ENCODE measurements around the gene FRMPD1. TPM values are rescaled to one million over a fixed set of nuclear protein-coding genes. Genes with fewer than 3 reads are reported as not detected.

The FRMPD1 gene
- total and polyA plus RNA-seq, 8 donors = 0.16 to 1.5 (median 0.53) TPM

DNA sequence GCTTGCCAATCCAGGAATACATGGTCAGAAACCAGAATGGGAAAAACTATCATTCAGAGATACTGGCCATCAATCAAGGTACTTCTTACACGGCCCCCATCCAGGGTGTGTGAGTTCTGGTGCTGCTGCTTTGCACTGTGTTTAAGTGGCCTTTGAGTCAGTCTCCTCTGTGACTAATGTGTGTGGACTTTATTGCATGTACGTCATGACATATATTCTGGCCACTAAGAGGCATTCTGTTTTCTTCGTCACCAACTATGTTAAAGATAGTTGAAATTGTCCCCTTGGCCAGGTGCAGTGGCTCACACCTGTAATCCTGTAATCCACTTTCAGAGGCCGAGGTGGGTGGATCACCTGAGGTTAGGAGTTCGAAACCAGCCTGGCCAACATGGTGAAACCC lies 125.6 kb downstream of the FRMPD1 start:
- WGBS, 2 donors = 86 to 89% methylated on average over 5 of the region's 5 CpGs

GRCh38 chr9:37778534-37778933 lies 127.8 kb downstream of the FRMPD1 start:
- 73 to 83% methylated on average over 2 of the region's 2 CpGs for WGBS, 2 donors
- no peaks in the 10 kb centered on the region for H3K9me3 ChIP-seq
- TF ChIP-seq, protein P1, sequence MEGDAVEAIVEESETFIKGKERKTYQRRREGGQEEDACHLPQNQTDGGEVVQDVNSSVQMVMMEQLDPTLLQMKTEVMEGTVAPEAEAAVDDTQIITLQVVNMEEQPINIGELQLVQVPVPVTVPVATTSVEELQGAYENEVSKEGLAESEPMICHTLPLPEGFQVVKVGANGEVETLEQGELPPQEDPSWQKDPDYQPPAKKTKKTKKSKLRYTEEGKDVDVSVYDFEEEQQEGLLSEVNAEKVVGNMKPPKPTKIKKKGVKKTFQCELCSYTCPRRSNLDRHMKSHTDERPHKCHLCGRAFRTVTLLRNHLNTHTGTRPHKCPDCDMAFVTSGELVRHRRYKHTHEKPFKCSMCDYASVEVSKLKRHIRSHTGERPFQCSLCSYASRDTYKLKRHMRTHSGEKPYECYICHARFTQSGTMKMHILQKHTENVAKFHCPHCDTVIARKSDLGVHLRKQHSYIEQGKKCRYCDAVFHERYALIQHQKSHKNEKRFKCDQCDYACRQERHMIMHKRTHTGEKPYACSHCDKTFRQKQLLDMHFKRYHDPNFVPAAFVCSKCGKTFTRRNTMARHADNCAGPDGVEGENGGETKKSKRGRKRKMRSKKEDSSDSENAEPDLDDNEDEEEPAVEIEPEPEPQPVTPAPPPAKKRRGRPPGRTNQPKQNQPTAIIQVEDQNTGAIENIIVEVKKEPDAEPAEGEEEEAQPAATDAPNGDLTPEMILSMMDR (IDR thresholded peaks at IDR 0.05) = no peak
- H3K4me3 ChIP-seq = no peak overlapping the region
- intact Hi-C loops (cut with DNase I) = no loop called here
- peaks cover 0 to 41% (median 6%) of the 10 kb centered on the region in 3 donors for H3K36me3 ChIP-seq
- ATAC-seq (no peak), FAIRE-seq (no peak), DNase-seq (no peak)
- no peak overlapping the region for H3K27ac ChIP-seq
- H3K4me1 ChIP-seq = peaks cover 0 to 5% (median 0%) of the 10 kb centered on the region in 3 donors
- no peaks in the 10 kb centered on the region for H3K27me3 ChIP-seq

More for the DNA sequence above, 125.6 kb downstream of the FRMPD1 start:
- no peak for DNase-seq
- no peak for ATAC-seq
- TF ChIP-seq, protein P1 (IDR thresholded peaks at IDR 0.05) = no peak
- Histone ChIP-seq H3K4me3 (no peak overlapping the region), H3K27ac (no peak overlapping the region), H3K27me3 (no peaks in the 10 kb centered on the region), H3K9me3 (no peaks in the 10 kb centered on the region), H3K4me1 (no peaks in the 10 kb centered on the region), H3K36me3 (peaks cover 0 to 39% (median 6%) of the 10 kb centered on the region in 3 donors)
- no peak for FAIRE-seq
- intact Hi-C loops (cut with DNase I) = no loop called here

DNA sequence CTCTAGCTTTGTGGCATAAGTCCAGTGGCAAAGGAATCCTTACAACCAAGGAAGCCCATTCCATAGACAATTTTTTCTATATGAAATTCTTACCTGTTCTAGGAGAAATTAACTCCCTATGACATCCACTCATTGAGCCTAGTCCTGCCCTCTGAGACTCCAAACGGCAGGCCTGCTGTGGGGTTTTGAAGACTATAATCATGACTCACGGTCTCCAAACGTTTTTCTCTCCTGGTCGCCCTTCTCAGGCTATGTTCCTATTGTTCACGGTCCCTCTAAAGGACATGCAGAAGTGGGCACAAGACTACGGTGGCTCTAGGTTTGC lies 133.5 kb downstream of the FRMPD1 start:
- DNase-seq (no peak), FAIRE-seq (no peak), ATAC-seq (no peak)
- Histone ChIP-seq H3K36me3 (peaks cover 0 to 22% (median 6%) of the 10 kb centered on the region in 3 donors), H3K4me3 (peak overlapping the region; percentile 77 to 95 (median 82)), H3K27me3 (no peaks in the 10 kb centered on the region), H3K27ac (peak overlapping the region; percentile 54 to 72 (median 66)), H3K9me3 (no peaks in the 10 kb centered on the region), H3K4me1 (peaks cover 0 to 18% (median 0%) of the 10 kb centered on the region in 3 donors)
- intact Hi-C loops (cut with DNase I) = no loop called here
- TF ChIP-seq, protein P1 (IDR thresholded peaks at IDR 0.05) = no peak
- WGBS, 2 donors = 0 to 2% methylated on average over 6 of the region's 6 CpGs

DNA sequence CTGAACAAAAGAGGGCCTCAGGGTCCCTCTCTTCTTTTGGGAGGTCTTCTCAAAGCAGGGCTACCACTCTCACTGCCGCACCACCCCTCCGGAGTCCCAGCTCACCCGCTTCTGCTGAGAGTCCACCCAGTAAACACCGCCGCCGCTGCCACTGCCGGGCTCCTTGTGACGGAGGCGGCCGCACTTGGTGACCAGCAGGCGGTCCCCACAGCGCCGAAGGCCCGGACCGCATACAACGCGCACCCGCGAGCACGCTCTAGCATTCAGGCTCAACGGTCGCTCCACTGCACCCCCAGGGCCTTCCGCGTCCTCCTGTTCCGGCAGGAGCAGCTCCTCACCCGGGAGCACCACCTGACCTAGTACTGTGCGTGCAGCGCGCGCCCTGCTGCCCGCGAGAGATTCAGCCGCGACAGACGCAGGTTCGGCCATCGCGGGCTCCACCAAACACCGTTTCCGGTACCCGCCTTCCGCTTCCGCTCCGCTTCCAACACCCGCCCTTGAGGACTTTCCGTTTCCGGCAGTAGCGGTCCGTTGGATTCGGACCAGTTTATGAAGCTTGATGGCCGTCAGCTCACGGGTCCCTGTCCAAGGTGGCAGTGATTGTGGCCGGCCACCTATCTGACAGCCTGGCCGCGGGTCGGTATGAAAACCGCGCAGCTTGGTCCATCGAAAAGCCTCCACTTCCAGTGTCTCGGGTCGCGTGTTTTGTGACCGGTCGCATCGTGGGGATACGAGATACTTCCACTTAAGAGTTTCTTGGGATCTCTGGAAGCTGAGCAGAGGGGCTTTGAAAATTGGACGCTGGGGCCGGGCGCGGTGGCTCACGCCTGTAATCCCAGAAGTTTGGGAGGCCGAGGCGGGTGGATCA lies 134.1 kb downstream of the FRMPD1 start, which contains the start of gene EXOSC3:
EXOSC3 (minus strand) TSS at position 449 of the 868 bp plus-strand sequence; CDS start at position 429, 20 bp downstream.
- H3K9me3 ChIP-seq = no peaks in the 10 kb centered on the region
- FAIRE-seq = no peak
- ATAC-seq = peak; percentile 96 to 99 (median 98)
- H3K27me3 ChIP-seq = no peaks in the 10 kb centered on the region
- peak; percentile 81 to 94 (median 87) for DNase-seq
- peak within 1 kb of the TSS; percentile 77 to 95 (median 82) for H3K4me3 ChIP-seq
- H3K36me3 ChIP-seq = peaks cover 0 to 16% (median 6%) of the 10 kb centered on the region in 3 donors
- intact Hi-C loops (cut with DNase I) = no loop called here
- peak within 1 kb of the TSS; percentile 54 to 72 (median 66) for H3K27ac ChIP-seq
- TF ChIP-seq, protein P1 (IDR thresholded peaks at IDR 0.05) = no peak
- WGBS, 2 donors = 0 to 1% methylated on average over 73 of the region's 73 CpGs
- peaks cover 0 to 18% (median 0%) of the 10 kb centered on the region in 3 donors for H3K4me1 ChIP-seq

GRCh38 chr9:37787059-37787458 lies 136.3 kb downstream of the FRMPD1 start:
- H3K27ac ChIP-seq = no peak overlapping the region
- no peaks in the 10 kb centered on the region for H3K9me3 ChIP-seq
- WGBS, 2 donors = 37 to 40% methylated on average over 40 to 45 of the region's 45 CpGs
- peak in 2 of 6 donors; percentile 25 to 69 for DNase-seq
- intact Hi-C loops (cut with DNase I) = no loop called here
- TF ChIP-seq, protein P1 (IDR thresholded peaks at IDR 0.05) = no peak
- H3K27me3 ChIP-seq = no peaks in the 10 kb centered on the region
- no peak for ATAC-seq
- peaks cover 0 to 18% (median 0%) of the 10 kb centered on the region in 3 donors for H3K4me1 ChIP-seq
- no peaks in the 10 kb centered on the region for H3K36me3 ChIP-seq
- no peak overlapping the region for H3K4me3 ChIP-seq
- FAIRE-seq = no peak
